GM12878 (cell line): Measurements from ENCODE around the gene POLR3G. TPM values are rescaled to one million over a fixed set of nuclear protein-coding genes. Genes with fewer than 3 reads are reported as not detected.

Source experiments
- ATAC-seq: fragments of 200-7000 bp; cut with Tn5 transposase; 3 replicates; pipeline ENCODE4 v1.9.1; 2020; ENCODE audit warnings: mild to moderate bottlenecking, moderate library complexity
- BruUV-seq: library from RNA; stranded (reverse); fragments of 400-500 nt; replicated peaks from 2 replicates; lab custom pipeline; 2021; lab: Mats Ljungman, UMichigan
- CTCF ChIA-PET: fragments of 300-600 bp; sonication (Branson Sonifier 250); formaldehyde crosslinking; extraction: SDS; loops from one replicate; lab custom pipeline; 2021; ENCODE audit warnings: inconsistent platforms; lab: Yijun Ruan, JAX
- POLR2A ChIA-PET: fragments of 350-600 bp; formaldehyde crosslinking; extraction: SDS; loops from one replicate; lab custom pipeline; 2021; ENCODE audit warnings: inconsistent platforms; lab: Charles Lee
- RAD21 ChIA-PET: fragments of 300-600 bp; sonication (Branson Sonifier 250); formaldehyde crosslinking; loops from one replicate; lab custom pipeline; 2023; ENCODE audit warnings: antibody characterized with exemption; ENCODE audit not compliant: unreplicated experiment; lab: Charles Lee
- SMC1A ChIA-PET: fragments of 300-600 bp; sonication (Branson Sonifier 250); formaldehyde crosslinking; loops from one replicate; lab custom pipeline; 2023; ENCODE audit not compliant: unreplicated experiment, uncharacterized antibody; lab: Charles Lee
- DNase-seq: peaks from one replicate; pipeline ENCODE4 v3.0.0-alpha.2; 2011; ENCODE audit warnings: low read depth, low spot score
- FAIRE-seq: peaks from 3 replicates; lab custom pipeline; 2011; peaks lifted over from hg19 to GRCh38; lab: Jason Lieb, UNC
- H2AFZ ChIP-seq: 2 replicates; pipeline ENCODE4 v1.6.0; 2011; ENCODE audit warnings: low read depth, low read length, control low read depth; ENCODE audit not compliant: control insufficient read depth
- H3K27ac ChIP-seq: 2 replicates; pipeline ENCODE4 v1.5.1; 2011; ENCODE audit warnings: control low read depth; ENCODE audit not compliant: control insufficient read depth, insufficient read depth
- H3K27me3 ChIP-seq, 2 experiments: replicated peaks in 1 of 2; 2 replicates each; pipeline versions ENCODE4 v1.6.0 to v1.6.1; 2011; ENCODE audit warnings: low read length in 1 of 2; ENCODE audit not compliant: control insufficient read depth in 2 of 2, insufficient read depth in 2 of 2
- H3K36me3 ChIP-seq, 2 experiments: 2 replicates each; pipeline ENCODE4 v1.5.1; 2011; ENCODE audit warnings: low read length in 1 of 2; ENCODE audit not compliant: control insufficient read depth in 2 of 2, insufficient read depth in 2 of 2
- H3K4me1 ChIP-seq: 2 replicates; pipeline ENCODE4 v1.6.1; 2011; ENCODE audit warnings: mild to moderate bottlenecking, low read length, moderate library complexity, mixed read lengths; ENCODE audit not compliant: control insufficient read depth, insufficient read depth
- H3K4me2 ChIP-seq: 2 replicates; pipeline ENCODE4 v1.6.0; 2011; ENCODE audit warnings: control low read depth; ENCODE audit not compliant: control insufficient read depth, insufficient read depth
- H3K4me3 ChIP-seq: fragments of 200-600 bp; sonication (generic); 2 replicates; pipeline ENCODE4 v1.5.1; 2016
- H3K79me2 ChIP-seq: 2 replicates; pipeline ENCODE4 v1.6.0; 2011; ENCODE audit warnings: low read length; ENCODE audit not compliant: control insufficient read depth, insufficient read depth
- H3K9ac ChIP-seq: 2 replicates; pipeline ENCODE4 v1.8.0; 2011; ENCODE audit warnings: low read length, control low read depth, mixed read lengths; ENCODE audit not compliant: control insufficient read depth, insufficient read depth
- H3K9me3 ChIP-seq: replicated peaks from 3 replicates; pipeline ENCODE4 v1.5.1; 2011; ENCODE audit warnings: mild to moderate bottlenecking, low read length; ENCODE audit not compliant: control insufficient read depth, insufficient read depth
- H4K20me1 ChIP-seq: 2 replicates; pipeline ENCODE4 v1.6.0; 2011; ENCODE audit not compliant: control insufficient read depth, insufficient read depth
- ASH2L ChIP-seq: fragments of 300-600, 200-600 bp; sonication (generic); IDR thresholded peaks from 2 replicates; pipeline ENCODE4 v1.6.1; 2017; ENCODE audit warnings: low read depth, mild to moderate bottlenecking, borderline replicate concordance
- BCL3 ChIP-seq: IDR thresholded peaks from 2 replicates; pipeline ENCODE4 v1.6.1; 2011; ENCODE audit warnings: borderline replicate concordance, low read depth, mild to moderate bottlenecking, moderate library complexity, low read length; ENCODE audit not compliant: insufficient read depth, poor library complexity, severe bottlenecking
- EED ChIP-seq: sonication (generic); IDR thresholded peaks from 2 replicates; pipeline ENCODE4 v1.6.1; 2016; ENCODE audit warnings: antibody characterized with exemption, low read depth
- ESRRA ChIP-seq: IDR thresholded peaks from 2 replicates; pipeline ENCODE4 v1.6.1; 2012; ENCODE audit warnings: mild to moderate bottlenecking, low read length, improper control_type of control experiment
- NFXL1 ChIP-seq: fragments of 450-650 bp; IDR thresholded peaks from 2 replicates; pipeline ENCODE4 v1.6.1; 2017; ENCODE audit warnings: antibody characterized with exemption, mild to moderate bottlenecking, borderline replicate concordance
- NRF1 ChIP-seq: conservative IDR thresholded peaks from 2 replicates; pipeline ENCODE4 v1.6.1; 2011; ENCODE audit warnings: mild to moderate bottlenecking, low read depth, low read length, improper control_type of control experiment
- SREBF2 ChIP-seq: IDR thresholded peaks from 2 replicates; pipeline ENCODE4 v1.6.1; 2012; ENCODE audit warnings: mild to moderate bottlenecking, low read length
- ZBTB33 ChIP-seq: fragments of 450-650 bp; IDR thresholded peaks from 2 replicates; pipeline ENCODE4 v1.6.1; 2017; ENCODE audit warnings: mild to moderate bottlenecking
- ZBTB4 ChIP-seq: fragments of 450-650 bp; formaldehyde crosslinking; IDR thresholded peaks from 2 replicates; pipeline ENCODE4 v1.4.0; 2022; ENCODE audit warnings: mild to moderate bottlenecking, moderate library complexity
- ZNF217 ChIP-seq: fragments of 450-650 bp; IDR thresholded peaks from 2 replicates; pipeline ENCODE4 v1.6.1; 2017; ENCODE audit warnings: antibody characterized with exemption, mild to moderate bottlenecking
- ZSCAN29 ChIP-seq: fragments of 450-650 bp; IDR thresholded peaks from 2 replicates; pipeline ENCODE4 v1.6.1; 2017; ENCODE audit warnings: mild to moderate bottlenecking, moderate library complexity
- WGBS: methylation state at CpG from one replicate; pipeline ENCODE4 v1.1.6; 2016; ENCODE audit warnings: low lambda C conversion rate; ENCODE audit not compliant: insufficient replicate concordance, insufficient coverage; ENCODE audit errors: missing lambda C conversion rate; 5-methylcytosine and 5-hydroxymethylcytosine counted together
- in situ Hi-C: fragments of 300-500 bp; cut with MboI; formaldehyde crosslinking; loops from 9 replicates; pipeline ENCODE4 v1.14.3; 2018; ENCODE audit warnings: mixed read lengths
- intact Hi-C: fragments of 100-400 bp; cut with micrococcal nuclease; formaldehyde crosslinking; loops from one replicate; pipeline ENCODE4 v1.14.2; 2022; ENCODE audit not compliant: unreplicated experiment
- polyA plus RNA-seq, 11 experiments: library from polyadenylated mRNA; depleted of rRNA in 4 of 11; unstranded in 6 of 11; stranded (reverse) in 5 of 11; fragments of >200 nt; fragmentation: Nextera tagmentation in 4 of 11; fragmentation: Illumina TruSeq in 1 of 11; extraction: Ambion mirVana in 4 of 11; extraction: Trizol in 1 of 11; gene quantifications; 1 replicate in 1 of 11; 2 replicates in 10 of 11; pipeline versions ENCODE4 v1.2.1 to v1.2.3, GENCODE V29; 2011 to 2016; ENCODE audit warnings: inconsistent platforms in 2 of 11, missing spikeins in 2 of 11, low read depth in 1 of 11
- total RNA-seq, 4 experiments: library from RNA; depleted of rRNA in 3 of 4; stranded (reverse); fragments of >200 nt in 3 of 4; fragmentation: Illumina TruSeq in 1 of 4; extraction: Trizol in 1 of 4; gene quantifications; 2 replicates each; pipeline versions ENCODE4 v1.2.1 to v1.2.3, GENCODE V29; 2013 to 2021

The POLR3G gene
- total and polyA plus RNA-seq, 10 of the 15 experiments (the other 5 are each of a cell fraction or from before 2014, with no cell fraction given) = 15.2 to 50.9 (median 27.5) TPM

GRCh38 chr5:90503596-90503995, 28.9 kb downstream of the POLR3G start:
- in situ Hi-C loops (no loop called here), intact Hi-C loops (no loop called here)
- DNase-seq (no peak), FAIRE-seq (no peak), ATAC-seq (no peak)
- Histone ChIP-seq H3K4me2 (no peak overlapping the region), H3K9me3 (no peaks in the 10 kb centered on the region), H3K27ac (no peak overlapping the region), H3K4me3 (no peak overlapping the region), H4K20me1 (no peaks in the 10 kb centered on the region), H2AFZ (no peak overlapping the region), H3K79me2 (no peaks in the 10 kb centered on the region), H3K9ac (no peak overlapping the region), H3K4me1 (no peaks in the 10 kb centered on the region), H3K36me3 (no peaks in the 10 kb centered on the region; a peak in 1 of 4 replicates), H3K27me3 (no peaks in the 10 kb centered on the region)
- no TSS peak for BruUV-seq
- WGBS = 94% methylated on average over 1 of the region's 1 CpG
- TF ChIP-seq ZBTB33 (no peak), ASH2L (no peak), ZSCAN29 (no peak)
- SMC1A ChIA-PET = interaction anchor here (1.0 to 1.2 kb wide), 3 partner anchors 13 to 38 kb away, joined by 3 read pairs; no protein-coding TSS in a partner anchor
- RAD21 ChIA-PET = no interaction called here
- POLR2A ChIA-PET = no interaction called here
- CTCF ChIA-PET = no interaction called here

GRCh38 chr5:90504743-90505142, 30.1 kb downstream of the POLR3G start:
- Histone ChIP-seq H3K9me3 (no peaks in the 10 kb centered on the region), H3K4me3 (no peak overlapping the region), H3K27ac (no peak overlapping the region), H3K27me3 (no peaks in the 10 kb centered on the region), H3K9ac (no peak overlapping the region), H2AFZ (no peak overlapping the region), H3K36me3 (no peaks in the 10 kb centered on the region; a peak in 1 of 4 replicates), H4K20me1 (no peaks in the 10 kb centered on the region), H3K79me2 (no peaks in the 10 kb centered on the region), H3K4me1 (no peaks in the 10 kb centered on the region), H3K4me2 (no peak overlapping the region)
- ATAC-seq = no peak
- DNase-seq = no peak
- intact Hi-C loops (no loop called here), in situ Hi-C loops (no loop called here)
- ChIA-PET POLR2A (no interaction called here), SMC1A (interaction anchor here (1.2 kb wide), 1 partner anchor 14 kb away, joined by 3 read pairs; no protein-coding TSS in a partner anchor), CTCF (no interaction called here), RAD21 (no interaction called here)
- no peak for TF ChIP-seq NFXL1
- no peak for TF ChIP-seq BCL3
- no peak for TF ChIP-seq ESRRA
- no peak for TF ChIP-seq SREBF2
- TF ChIP-seq NRF1 = no peak
- no peak for TF ChIP-seq ZNF217
- no peak for TF ChIP-seq ZBTB4 (CRISPR knock-in tag)
- TF ChIP-seq EED = no peak
- FAIRE-seq = no peak
- WGBS = 96% methylated on average over 2 of the region's 2 CpGs
- BruUV-seq = no TSS peak
